Lower leg skin (tissue), 4 donors: Measurements from ENCODE around the gene PPP2CA. TPM values are rescaled to one million over a fixed set of nuclear protein-coding genes. Genes with fewer than 3 reads are reported as not detected.
A peak's percentile ranks its signal among the peaks of the same experiment; 100 is the strongest.

Experiments
- DNase-seq, 2 donors: peaks; one replicate each; pipeline ENCODE4 v3.0.0-alpha.2; 2019; ENCODE audit warnings: low spot score in 2 of 2
- H3K4me3 ChIP-seq: fragments of 200-600 bp; sonication (generic); 2 replicates; pipeline ENCODE4 v1.5.1; 2017; ENCODE audit warnings: mild to moderate bottlenecking, low read depth; ENCODE audit not compliant: poor library complexity, severe bottlenecking
- POLR2A ChIP-seq, 2 donors: fragments of 450-650 bp; IDR thresholded peaks; one replicate each; pipeline ENCODE4 v1.6.1; 2016 to 2017; ENCODE audit warnings: antibody characterized with exemption in 2 of 2, mild to moderate bottlenecking in 1 of 2, moderate library complexity in 1 of 2
- WGBS, 2 donors: methylation state at CpG; one replicate each; pipeline ENCODE4 v1.1.5; 2018; 5-methylcytosine and 5-hydroxymethylcytosine counted together
- intact Hi-C: fragments of 100-400 bp; cut with DNase I; formaldehyde crosslinking; loops from one replicate; pipeline ENCODE4 v1.15.0; 2023; ENCODE audit warnings: low total_unique reads
- total RNA-seq, 4 donors: library from RNA; depleted of rRNA; stranded (reverse); fragments of >200 nt; gene quantifications; one replicate each; pipeline ENCODE4 v1.1.0, GENCODE V29; 2016
- TF ChIP-seq, protein P1 (sequence below), 3 donors: fragments of 450-650 bp; IDR thresholded peaks; one replicate each; pipeline ENCODE4 v1.5.1; 2016; ENCODE audit warnings: antibody characterized with exemption in 3 of 3, mild to moderate bottlenecking in 3 of 3, moderate library complexity in 2 of 3

The PPP2CA gene
- total RNA-seq = 100 to 1,000 TPM; 174 to 293 (median 213) TPM

GRCh38 chr5:134225780-134226440, at the start of gene PPP2CA:
TSS of gene PPP2CA (minus strand) at chr5:134226073. CDS start at chr5:134225861, 212 bp downstream.
- peak within 1 kb of the TSS; percentile 98 for H3K4me3 ChIP-seq
- intact Hi-C loops = no loop called here
- peak; percentile 99 to 100 for DNase-seq
- TF ChIP-seq, protein P1, sequence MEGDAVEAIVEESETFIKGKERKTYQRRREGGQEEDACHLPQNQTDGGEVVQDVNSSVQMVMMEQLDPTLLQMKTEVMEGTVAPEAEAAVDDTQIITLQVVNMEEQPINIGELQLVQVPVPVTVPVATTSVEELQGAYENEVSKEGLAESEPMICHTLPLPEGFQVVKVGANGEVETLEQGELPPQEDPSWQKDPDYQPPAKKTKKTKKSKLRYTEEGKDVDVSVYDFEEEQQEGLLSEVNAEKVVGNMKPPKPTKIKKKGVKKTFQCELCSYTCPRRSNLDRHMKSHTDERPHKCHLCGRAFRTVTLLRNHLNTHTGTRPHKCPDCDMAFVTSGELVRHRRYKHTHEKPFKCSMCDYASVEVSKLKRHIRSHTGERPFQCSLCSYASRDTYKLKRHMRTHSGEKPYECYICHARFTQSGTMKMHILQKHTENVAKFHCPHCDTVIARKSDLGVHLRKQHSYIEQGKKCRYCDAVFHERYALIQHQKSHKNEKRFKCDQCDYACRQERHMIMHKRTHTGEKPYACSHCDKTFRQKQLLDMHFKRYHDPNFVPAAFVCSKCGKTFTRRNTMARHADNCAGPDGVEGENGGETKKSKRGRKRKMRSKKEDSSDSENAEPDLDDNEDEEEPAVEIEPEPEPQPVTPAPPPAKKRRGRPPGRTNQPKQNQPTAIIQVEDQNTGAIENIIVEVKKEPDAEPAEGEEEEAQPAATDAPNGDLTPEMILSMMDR (IDR thresholded peaks at IDR 0.05) = no peak
- TF ChIP-seq POLR2A (IDR thresholded peaks at IDR 0.05) = peak in 1 of 2 donors; percentile 71
- 0 to 1% methylated on average over 29 to 69 of the region's 73 CpGs for WGBS, 2 donors

- intact Hi-C loops = no loop called here
- DNase-seq = peak in 1 of 2 donors; percentile 3
- TF ChIP-seq POLR2A (IDR thresholded peaks at IDR 0.05) = no peak
- TF ChIP-seq, protein P1 (IDR thresholded peaks at IDR 0.05) = no peak
- WGBS, 2 donors = 72 to 85% methylated on average over 3 of the region's 3 CpGs
- no peak overlapping the region for H3K4me3 ChIP-seq
These were observed 47.9 kb upstream of the PPP2CA start for GRCh38 chr5:134273642-134274395.

DNA sequence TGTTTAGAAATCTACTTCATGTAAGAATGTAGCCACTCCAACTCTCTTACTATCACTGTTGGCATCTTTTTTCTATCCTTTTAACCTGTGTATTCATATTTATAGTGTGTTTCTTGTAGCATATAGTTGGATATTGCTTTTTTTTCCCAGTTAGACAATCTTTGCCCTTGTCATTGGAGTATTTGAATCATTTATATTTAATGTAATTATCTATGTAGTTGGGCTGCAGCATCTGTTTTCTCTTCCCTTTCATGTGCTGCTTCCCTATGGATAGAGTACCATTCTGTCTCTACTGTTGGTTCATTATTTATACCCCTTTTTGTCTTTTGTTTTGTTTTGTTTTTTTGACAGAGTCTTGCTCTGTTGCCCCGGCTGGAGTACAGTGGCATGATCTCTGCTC, 45.2 kb upstream of the PPP2CA start:
- intact Hi-C loops = no loop called here
- H3K4me3 ChIP-seq = no peak overlapping the region
- no peak for DNase-seq
- WGBS, 2 donors = 100% methylated on average over 1 of the region's 1 CpG
- no peak for TF ChIP-seq POLR2A (IDR thresholded peaks at IDR 0.05)
- TF ChIP-seq, protein P1 (IDR thresholded peaks at IDR 0.05) = no peak

GRCh38 chr5:134268919-134269318, 43.0 kb upstream of the PPP2CA start:
- WGBS, 2 donors = 96 to 97% methylated on average over 4 of the region's 4 CpGs
- TF ChIP-seq, protein P1 (IDR thresholded peaks at IDR 0.05) = no peak
- no peak for TF ChIP-seq POLR2A (IDR thresholded peaks at IDR 0.05)
- no peak overlapping the region for H3K4me3 ChIP-seq
- intact Hi-C loops = no loop called here
- no peak for DNase-seq

- intact Hi-C loops = no loop called here
- WGBS, 2 donors = 76 to 81% methylated on average over 3 of the region's 3 CpGs
These were observed 42.2 kb upstream of the PPP2CA start for GRCh38 chr5:134268019-134268601.

More at GRCh38 chr5:134268019-134268601, 42.2 kb upstream of the PPP2CA start:
- DNase-seq = peak in 1 of 2 donors; percentile 29
- no peak overlapping the region for H3K4me3 ChIP-seq
- TF ChIP-seq, protein P1 (IDR thresholded peaks at IDR 0.05) = no peak
- no peak for TF ChIP-seq POLR2A (IDR thresholded peaks at IDR 0.05)
